HG03460 (cell line): ENCODE results near the gene MTX1.
"Not testable (repeated sequence)": the region's sequence is repeated elsewhere in the genome, so short reads cannot be mapped to it uniquely, and the experiment has no call there.

Experiments used
- ATAC-seq: cut with Tn5 transposase; IDR thresholded peaks from one replicate; pipeline ENCODE4 v1.9.1; 2021; ENCODE audit not compliant: unreplicated experiment

The MTX1 gene

GRCh38 chr1:155188268-155188667, 20.2 kb upstream of the MTX1 start:
- ATAC-seq, result no peak

DNA sequence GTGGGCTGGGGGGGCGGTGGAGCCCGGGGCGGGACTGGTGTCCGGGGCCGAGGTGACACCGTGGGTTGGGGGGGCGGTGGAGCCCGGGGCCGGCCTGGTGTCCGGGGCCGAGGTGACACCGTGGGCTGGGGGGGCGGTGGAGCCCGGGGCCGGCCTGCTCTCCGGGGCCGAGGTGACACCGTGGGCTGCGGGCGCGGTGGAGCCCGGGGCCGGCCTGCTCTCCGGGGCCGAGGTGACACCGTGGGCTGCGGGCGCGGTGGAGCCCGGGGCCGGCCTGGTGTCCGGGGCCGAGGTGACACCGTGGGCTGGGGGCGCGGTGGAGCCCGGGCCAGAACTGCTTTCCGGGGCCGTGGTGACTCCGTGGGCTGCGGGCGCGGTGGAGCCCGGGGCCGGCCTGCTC, 18.6 kb upstream of the MTX1 start:
- ATAC-seq, result not testable (repeated sequence)

- ATAC-seq, result no peak
These were observed 16.6 kb upstream of the MTX1 start for GRCh38 chr1:155191904-155192303.

DNA sequence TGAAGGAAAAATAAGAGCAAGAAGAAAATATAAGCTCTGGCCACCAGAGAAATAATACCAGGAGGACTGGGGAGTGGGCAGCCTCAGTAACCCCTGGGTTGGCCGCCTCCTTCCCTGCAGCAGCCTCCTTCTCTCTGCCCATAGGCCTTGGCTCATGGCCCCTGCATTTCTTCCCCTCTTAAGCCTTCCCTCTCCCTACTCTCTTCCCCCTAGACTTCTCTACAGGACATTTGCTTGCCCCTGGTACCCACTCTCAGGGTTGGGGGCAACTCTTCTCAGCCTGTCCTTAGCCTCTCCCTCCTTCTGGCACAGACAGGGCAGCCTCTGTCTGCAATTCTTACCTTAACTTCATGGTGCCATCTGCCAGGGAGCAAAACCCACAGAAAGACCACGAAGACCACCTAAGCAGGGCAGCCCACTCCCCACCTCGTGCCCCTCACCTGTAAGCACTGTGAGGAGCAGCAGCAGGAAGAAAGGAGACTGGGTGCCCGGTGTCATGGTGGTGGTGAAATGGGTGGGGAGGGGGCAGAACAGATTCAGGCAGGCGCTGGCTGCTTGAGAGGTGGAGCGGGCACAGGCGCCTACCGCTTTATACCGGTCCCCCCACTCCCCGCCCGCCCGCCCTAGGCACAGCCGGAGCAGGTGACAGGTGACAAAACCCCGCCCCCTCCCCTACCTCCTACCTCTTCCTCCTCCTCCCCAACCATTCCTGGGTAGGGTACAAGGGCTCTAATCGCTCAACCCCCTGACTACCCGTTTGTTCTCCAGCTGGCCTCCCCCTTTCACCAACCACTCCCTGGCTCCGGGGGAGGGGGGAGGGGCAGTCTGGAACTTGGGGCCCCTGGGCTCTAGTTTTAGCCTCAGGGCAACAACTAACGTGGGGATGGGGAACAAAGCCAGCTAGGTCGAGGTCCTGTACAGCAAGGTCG, 15.9 kb upstream of the MTX1 start:
- ATAC-seq, result no peak

- peak; percentile 59 for ATAC-seq
These were observed 15.1 kb upstream of the MTX1 start for GRCh38 chr1:155193275-155193990.

DNA sequence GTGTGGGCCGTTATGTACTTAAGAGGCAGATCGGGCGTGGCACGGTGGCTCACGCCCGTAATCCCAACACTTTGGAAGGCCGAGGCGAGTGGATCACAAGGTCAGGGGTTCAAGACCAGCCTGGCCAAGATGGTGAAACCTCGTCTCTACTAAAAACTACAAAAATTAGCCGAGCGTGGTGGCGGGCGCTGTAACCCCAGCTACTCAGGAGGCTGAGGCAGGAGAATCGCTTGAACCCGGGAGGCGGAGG, 14.6 kb upstream of the MTX1 start:
- ATAC-seq, result not testable (repeated sequence)

GRCh38 chr1:155195201-155196102, 13.0 kb upstream of the MTX1 start:
- no peak for ATAC-seq

GRCh38 chr1:155196103-155196892, 12.2 kb upstream of the MTX1 start:
- no peak for ATAC-seq

GRCh38 chr1:155196893-155197638, 11.4 kb upstream of the MTX1 start:
- ATAC-seq, result no peak

- ATAC-seq, result no peak
These were observed 10.5 kb upstream of the MTX1 start for GRCh38 chr1:155197901-155198546.

DNA sequence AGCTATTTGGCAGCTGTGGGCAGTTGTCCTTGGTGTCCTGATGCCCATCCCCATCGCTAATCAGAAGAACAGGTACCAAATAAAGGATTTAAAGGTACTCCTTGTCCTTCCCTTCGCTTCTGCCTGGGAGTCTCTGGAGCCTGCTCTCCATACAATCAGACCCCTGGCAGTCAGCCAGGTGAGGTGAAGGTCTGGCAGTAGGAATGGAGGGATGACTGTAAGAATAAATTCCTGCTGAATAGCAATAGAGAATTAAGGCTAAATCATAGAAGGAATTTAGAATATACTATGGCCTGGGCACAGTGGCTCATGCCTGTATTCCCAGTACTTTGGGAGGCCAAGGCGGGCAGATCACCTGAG, 10.0 kb upstream of the MTX1 start:
- ATAC-seq, result no peak

- ATAC-seq, result no peak
These were observed 8.7 kb upstream of the MTX1 start for GRCh38 chr1:155199792-155200191.

DNA sequence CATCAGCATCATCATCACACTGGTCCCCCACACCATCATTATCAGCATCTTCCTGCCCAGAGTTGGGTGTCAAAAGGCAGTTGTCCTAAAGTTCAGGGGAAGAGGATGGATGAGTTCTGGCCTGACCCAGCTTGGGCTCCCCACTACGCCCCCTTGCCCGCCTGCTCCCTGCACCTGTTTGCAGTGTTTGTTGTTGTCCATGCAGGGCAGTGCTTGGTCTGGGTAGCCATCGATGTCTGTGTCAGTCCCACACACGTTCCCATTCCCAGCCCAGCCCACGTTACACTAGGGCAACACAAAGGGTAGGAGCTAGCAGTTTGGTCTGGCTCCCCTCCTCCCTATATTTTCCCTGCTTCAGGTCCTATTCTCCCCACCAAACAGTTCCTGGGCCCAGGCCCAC, 7.6 kb upstream of the MTX1 start:
- ATAC-seq, result no peak

GRCh38 chr1:155202198-155202597, 6.3 kb upstream of the MTX1 start:
- no peak for ATAC-seq

- no peak for ATAC-seq
These were observed 5.6 kb upstream of the MTX1 start for GRCh38 chr1:155202731-155203515.

DNA sequence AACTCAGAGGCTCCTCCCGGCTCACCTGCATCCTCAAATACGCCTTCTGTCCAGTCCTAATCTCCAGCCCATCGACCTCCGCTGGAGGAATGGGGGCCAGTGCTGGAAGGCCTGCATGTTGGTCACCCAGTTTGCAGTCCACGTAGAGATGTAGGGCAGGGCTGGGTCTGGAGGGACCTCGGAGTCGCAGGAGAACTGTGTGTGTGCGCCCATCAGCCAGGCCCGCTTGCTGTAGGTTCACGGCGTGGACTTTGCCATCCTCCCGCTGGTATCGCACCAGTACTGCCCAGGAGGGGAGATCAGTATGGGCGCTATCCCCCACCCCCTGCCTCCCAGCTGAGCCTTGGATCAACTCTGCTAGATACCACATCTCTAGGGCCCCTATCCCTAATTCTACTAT, 3.5 kb upstream of the MTX1 start:
- no peak for ATAC-seq

DNA sequence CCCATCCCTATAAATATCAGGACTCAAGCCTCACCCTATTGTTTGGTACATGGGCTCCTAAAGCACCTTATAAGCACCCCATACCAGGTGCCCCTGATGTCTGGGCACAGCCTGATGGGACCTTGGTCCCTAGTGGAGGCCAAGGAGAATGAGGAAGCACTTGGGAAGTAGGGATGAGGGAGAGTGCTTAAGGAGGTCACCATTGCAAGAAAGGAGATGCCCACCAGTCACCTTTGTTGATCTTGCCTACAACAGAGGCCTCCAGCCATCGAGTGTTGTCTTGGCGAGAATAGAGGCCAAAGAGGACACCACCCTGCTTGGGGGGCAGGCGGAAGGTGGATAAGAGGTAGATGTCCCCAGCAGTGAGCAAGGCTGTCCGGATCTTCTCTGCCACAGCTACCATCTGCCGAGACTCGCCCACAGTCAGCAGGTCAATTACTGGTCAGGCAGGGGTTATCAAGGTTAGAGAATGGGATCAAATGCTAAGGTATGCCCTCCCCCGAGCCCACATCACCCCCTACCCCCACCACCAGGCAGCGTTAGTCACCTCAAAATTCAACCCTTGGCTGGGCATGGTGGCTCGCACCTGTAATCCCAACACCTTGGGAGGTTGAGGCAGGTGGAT, 2.4 kb upstream of the MTX1 start:
- ATAC-seq, result no peak
